CD4-positive, alpha-beta T cell treated with Interleukin-21 for 1 hour (primary cell): ENCODE measurements around the gene PTBP1.
A peak's percentile ranks its signal among the peaks of the same experiment; 100 is the strongest.

Experiments
- DNase-seq: peaks from one replicate; pipeline ENCODE4 v3.0.0-alpha.2; 2020

Gene PTBP1

DNA sequence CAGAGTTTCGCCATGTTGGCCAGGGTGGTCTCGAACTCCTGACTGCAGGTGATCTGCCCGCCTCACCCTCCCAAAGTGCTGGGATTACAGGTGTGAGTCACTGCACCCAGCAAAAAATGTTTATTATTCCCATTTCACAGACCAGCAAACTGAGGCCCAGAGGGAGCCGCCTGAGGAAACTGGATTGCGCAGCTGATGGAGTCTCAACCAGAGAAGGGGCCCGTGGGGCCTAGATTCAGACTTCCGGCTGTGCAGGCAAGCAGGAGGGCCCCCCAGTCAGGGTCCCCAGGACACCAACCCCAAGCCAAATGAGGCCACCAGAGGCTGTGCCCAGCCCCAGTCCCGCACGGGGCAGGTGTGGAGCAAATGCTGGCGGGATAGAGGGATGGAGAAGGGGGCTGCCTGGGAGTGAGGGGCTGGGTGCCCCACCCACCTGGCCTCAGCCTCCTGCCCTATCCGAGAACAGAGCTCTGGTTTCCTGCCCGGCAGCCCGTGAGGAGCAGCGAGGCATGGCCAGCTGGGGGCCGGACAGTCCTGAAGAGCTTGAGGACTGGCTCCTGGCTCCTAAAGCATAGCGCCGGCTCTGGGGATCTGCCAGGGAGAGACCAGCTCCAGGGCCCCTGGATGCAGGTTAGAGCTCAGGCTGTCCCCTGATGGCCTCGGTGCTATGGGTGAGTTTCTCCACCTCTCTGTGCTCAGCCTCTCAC lies 24.4 kb upstream of the PTBP1 start:
- no peak for DNase-seq

DNA sequence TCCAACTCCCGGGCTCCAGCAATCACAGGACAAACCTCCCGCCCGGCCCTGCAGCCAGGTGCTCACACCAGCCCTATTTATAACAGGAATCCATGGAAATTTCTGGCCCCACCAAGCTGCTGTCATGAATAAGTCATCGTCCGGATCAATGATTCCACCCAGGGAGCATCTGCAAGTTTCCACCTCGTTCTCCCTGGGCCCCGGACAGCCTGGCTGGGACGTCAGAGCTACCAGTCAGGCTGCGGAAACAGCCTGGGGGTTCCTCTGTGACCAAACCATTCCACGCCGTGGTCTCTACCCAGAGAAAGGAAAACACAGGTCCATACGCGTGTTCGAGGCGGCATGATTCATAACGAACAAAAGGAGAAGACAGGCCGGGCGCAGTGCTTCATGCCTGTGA lies 20.7 kb upstream of the PTBP1 start:
- no peak for DNase-seq

DNA sequence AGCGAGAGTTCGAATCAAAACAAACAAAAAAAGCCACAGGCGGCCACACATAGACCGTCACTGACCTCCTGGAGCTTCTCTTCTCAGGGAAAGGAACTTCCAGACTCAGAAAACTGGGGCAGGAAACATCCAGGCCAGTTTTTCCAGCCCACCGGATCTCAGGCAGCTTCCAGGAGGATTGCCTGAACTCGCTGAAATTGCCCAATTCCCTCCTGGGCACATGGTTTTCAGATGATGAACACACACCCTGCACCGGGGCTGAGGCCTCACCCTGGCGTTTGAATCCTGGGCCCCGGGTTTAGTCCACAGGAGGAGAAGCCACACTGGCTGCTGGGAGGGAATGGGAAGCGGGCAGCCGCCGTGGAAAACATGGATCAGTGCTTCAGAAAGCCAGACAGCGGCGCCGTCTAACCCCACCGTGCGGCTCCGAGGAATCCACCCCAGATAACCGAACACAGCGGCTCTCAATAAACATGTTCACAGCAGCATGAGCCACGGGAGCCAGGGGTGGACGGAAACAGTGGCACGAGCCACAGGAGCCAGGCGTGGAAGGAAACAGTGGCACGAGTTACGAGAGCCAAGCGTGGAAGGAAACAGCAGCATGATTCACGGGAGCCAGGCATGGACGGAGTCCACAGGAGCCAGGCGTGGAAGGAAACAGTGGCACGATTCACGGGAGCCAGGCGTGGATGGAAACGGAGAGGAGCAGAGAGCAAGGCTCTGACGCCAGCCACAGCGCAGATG lies 18.2 kb upstream of the PTBP1 start:
- no peak for DNase-seq

DNA sequence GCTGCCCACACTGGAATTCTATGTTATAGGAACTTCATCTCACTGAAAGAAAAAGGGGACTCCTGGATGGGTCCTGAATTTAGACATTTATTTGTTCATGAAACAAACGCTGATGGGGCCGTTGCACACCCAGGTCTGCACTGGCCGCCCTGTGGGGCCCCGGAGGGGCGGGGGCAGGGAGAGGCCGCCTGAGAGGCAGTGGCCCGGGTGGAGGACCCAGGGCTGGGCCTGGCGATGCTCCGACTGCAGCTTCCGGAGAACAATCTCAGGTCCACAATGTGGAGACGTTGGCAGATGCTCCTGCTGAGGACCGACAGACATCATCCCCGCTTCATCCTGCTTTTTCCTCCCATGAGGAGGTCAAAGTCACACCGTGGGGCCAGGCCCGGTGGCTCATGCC lies 16.3 kb upstream of the PTBP1 start:
- no peak for DNase-seq

DNA sequence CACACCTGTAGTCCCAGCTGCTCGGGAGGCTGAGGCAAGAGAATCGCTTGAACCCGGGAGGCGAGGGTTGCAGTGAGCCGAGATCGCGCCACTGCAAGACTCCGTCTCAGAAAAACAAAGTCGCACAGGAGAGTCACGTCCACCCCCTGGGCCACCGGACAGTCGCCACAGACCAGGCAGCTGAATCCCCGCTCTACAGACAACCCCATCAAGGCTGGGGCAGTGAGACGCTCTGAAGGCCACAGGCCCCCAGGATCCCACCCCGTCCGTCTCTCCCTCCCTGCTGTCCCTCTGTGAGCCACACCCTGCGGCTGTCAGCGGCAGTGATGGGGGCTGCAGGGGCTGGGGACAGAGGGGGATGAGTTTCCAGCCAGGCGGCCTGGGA lies 15.5 kb upstream of the PTBP1 start:
- no peak for DNase-seq

DNA sequence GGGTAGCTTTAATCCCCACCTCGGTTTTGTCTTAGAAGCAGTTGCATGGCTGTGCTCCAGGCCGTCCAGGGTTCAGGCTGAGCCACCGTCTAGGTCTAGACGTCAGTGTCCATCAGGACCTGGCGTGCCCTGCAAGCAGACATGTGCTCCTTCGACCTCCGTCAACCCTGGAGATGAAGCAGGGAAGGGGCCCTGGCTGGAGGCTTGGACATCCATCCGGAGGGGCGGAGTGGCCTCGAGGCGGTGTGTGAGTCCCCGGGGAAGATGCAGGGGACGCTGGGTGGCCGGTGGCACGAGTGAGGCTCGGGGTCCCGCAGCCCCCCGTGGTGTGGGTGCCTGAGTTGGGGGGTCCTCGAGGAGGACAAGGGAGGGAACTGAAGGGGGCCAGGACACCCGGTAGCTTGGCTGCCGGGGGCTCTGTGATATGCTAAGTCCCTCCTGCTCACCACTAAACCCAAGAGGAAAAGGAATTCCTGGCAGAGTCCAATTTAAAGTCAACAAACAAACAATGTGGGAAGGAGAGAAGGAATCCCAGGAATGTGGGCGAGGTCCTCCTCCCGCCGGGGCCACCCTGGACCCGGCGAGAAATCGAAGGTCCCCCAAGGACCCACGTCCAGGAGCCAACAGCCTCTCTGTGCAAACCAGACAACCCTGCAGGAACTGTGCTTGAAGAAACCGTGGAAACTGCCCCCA lies 14.9 kb upstream of the PTBP1 start:
- no peak for DNase-seq

DNA sequence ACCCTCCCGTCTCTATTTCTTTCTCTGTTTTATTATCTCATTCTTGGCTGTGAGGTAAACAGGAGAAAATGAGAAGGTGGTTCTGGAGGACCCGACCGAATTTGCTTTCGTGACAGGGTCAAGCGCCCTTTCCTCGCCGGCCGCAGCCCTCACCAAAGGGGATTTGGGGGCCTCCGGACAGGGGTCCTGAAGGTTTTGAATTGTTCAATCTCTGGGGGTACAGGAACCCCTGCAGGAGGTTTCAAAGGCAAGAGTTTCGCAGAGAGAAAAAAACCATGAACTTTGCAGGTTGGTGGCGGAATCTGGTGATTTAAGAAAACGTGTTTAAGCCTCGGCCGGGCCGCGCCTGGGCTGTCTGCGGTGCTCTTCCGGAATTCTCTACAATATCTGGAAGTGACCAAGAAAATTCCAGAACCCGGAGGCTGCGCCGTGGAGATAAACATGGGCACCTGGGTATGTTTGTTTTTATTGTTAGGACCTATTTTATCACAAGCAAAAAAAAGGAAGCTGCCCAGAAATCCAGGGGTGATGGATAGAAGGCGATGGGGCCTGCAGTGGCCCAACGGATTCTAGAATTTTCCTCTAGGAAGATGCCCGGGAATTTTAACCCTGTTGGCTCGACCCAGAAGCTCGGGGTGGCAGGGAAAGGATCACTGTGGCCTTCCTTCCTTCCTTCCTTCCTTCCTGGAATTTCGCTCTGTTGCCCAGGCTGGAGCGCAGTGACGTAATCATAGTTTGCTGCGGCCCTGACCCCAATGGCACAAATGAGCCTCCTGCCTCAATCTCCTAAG lies 14.2 kb upstream of the PTBP1 start:
- DNase-seq: no peak

DNA sequence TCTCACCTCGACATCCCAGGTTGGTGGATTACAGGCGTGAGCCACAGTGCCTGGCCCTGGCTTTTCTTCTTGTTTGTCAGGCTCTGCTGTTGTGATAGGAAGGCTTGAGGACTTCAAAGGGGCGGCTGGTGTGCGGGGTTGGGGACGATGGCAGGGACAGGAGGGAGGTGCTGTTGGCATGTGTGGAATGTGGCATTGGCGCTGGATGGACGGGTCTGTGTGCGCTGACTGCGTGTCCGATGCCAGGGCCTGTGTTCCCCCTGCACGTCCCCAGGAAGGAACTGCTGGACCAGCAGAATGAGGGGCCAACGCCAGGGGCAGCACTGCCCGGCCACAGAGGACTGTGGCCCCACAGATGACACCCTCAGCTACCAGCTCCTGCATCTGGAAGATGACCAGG lies 12.7 kb upstream of the PTBP1 start:
- DNase-seq: no peak

DNA sequence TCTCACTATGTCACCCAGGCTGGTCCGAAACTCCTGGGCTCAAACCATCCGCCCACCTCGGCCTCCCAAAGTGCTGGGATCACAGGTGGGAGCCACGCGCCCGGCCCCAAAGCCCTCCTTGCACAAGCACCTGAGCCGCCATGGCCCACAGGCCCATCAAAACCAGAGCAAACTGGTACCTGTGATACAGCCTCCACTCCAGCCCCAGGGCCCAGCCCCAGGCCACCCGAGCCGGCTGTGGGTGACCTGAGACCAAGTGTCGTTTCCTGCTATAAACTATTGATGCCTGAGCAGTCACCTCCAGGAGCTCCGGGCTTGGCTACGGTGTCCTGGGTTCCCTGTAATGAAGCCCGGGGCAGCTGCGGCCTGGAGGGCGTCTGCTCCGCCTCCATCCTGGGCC lies 9.7 kb upstream of the PTBP1 start:
- no peak for DNase-seq

DNA sequence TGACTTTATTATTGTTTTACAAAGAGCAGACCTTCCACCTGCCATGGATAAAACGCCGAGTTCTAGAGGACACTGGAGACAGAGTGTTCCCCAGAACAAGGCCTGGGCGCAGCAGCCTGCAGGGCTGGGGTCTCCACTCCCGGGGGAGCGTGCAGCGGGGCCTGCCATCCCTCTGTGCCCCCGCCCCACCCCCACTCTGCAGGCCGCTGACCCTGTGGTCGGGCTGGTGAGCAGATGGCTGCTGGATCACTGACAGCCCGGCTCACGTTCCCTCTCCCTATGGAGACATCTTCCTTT lies 8.6 kb upstream of the PTBP1 start:
- no peak for DNase-seq

DNA sequence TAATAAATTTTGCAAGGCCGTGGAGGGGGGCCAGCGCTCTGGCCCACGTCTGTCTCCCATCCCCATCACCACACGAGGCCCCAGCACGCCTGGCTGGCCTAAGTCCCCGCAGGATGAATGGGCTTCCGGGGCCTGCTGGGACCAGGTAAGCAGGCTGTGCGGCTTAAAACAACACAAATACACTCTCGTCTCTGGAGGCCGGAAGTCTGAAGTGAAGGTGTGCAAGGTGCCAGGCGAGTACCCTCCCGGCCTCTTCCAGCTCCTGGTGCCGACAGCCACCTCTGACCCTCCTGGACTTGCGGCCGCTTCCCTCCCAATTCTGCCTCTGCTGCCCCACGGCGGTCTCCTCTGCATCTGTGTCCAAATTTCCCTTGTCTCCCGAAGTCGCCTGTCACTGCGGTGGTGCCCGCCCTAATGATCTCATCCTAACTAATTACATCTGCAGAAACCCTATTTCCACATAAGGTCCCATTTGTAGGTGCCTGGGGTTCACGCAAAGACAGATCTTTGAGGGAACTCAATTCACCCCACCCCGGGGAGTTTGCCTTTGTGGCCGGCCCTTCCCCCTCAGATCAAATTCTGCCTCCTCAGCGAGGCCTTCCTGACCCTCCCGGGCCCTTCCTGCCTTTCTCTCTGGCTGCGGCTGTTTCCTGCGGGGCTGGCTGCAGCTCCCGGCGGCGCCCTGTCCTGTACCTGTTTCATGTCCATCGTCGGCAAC lies 8.1 kb upstream of the PTBP1 start:
- DNase-seq: no peak

DNA sequence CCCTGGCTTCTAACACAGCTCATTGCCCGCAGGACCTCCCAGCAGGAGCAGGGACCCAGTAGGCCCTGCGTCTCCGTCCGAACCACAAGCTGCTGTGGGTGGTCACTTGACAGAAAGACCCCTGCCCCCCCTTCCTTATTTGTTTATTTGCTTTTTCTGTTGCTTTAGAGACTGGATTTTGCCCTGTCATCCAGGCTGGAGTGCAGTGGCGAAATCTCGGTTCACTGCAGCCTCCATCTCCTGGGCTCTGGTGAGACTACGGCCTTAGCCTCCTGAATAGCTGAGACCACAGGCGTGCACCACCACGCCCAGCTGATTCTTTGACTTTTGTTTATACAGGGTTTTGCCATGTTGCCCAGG lies 7.6 kb upstream of the PTBP1 start:
- no peak for DNase-seq

DNA sequence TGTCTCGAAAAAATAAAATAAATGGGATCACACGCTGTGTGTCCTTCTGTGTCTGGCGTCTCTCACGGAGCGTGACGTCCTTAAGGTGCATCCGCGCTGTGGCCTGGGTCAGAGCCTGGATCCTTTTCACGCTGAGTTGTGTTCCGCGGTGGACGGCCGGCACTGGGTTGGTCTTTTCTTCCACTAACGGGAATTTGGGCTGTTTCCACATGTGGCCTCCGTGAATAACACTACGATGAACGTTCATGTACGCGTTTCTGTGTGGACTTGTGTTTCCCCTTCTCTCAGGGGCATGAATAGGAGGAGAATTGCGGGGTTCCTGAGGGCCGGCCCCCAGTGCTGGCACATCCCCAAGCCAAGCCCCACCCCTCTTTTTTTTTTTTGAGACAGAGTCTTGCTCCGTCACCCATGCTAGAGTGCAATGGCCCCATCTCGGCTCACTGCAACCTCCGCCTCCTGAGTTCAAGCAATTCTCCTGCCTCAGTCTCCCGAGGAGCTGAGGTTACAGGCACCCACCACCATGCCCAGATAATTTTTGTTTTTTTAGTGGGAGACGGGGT lies 6.2 kb upstream of the PTBP1 start:
- DNase-seq: no peak

DNA sequence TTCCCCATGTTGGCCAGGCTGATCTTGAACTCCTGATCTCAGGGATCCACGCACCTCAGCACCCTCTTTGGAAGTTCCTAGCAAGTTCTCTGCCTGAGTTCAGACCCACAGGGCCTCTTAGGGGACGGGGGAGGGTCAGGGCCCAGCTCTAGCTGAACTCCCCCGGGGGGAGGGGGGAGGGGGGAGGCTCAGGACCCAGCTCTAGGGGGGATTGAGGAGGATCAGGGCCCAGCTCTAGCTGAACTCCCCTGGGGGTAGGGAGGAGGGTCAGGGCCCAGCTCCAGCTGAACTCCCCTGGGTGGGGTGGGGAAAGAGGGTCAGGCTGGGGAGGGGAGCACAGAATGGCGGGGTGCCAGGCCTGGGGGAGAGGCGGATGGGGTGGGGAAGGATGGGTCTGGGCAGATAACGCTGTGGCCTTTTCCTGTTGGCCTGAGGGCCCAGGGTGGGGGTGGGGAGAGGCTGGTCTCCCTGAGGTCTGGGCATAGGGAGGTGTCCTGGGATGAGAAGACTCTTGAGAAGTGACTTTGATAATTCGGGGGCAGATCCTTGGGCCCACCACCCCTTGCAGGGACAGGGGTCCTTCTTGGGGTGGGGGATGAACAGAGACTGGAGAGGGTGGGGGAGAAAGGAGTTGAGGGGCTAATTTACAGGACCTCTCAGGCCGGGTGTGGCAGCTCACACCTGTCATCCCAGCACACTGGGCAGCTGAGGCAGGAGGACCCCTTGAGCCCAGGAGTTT lies 5.5 kb upstream of the PTBP1 start:
- no peak for DNase-seq

DNA sequence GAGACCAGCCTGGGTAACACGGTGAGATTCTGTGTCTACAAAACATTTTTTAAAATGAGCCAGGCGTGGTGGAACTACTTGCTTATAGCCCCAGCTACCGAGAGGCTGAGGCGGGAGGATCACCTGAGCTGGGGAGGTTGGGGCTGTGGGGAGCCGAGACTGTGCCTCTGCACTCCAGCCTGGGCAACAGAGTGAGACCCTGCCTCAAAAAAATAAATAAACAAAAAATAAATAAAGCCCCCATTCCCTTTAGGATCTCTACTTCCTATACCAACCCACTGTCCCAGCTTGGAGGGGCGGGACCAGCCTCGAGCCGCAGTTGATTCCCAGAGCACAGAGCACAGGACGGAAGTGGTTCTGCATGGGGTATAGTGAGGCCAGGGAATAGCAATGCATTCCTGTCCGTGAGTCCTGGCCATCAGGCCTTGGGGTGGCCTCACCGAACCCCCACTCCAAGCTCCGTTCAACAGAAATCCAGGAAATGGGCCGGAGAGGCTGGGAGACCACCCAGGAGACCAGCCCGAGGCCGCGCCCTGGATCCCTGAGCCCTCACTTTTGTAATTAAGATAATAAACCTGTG lies 4.9 kb upstream of the PTBP1 start:
- no peak for DNase-seq

DNA sequence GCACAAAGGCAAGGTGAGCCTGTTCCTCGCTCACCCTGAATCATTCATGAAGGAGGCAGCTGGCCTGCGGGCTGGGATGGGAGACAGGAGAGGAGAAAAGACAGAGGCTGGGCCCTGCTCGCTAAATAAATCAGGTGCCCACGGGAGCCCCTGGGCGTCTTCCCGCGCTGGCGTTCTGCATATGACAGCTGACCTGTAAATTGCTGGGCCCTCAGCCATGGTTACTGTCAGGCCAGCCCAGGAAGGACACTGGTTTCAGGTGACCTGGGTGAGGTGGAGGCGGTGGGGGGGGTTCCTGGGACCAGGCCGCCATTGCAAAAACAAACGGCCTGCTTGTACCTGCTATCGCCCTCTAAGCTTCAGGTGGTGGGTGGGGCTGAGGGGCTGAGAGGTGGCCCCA lies 3.4 kb upstream of the PTBP1 start:
- no peak for DNase-seq

DNA sequence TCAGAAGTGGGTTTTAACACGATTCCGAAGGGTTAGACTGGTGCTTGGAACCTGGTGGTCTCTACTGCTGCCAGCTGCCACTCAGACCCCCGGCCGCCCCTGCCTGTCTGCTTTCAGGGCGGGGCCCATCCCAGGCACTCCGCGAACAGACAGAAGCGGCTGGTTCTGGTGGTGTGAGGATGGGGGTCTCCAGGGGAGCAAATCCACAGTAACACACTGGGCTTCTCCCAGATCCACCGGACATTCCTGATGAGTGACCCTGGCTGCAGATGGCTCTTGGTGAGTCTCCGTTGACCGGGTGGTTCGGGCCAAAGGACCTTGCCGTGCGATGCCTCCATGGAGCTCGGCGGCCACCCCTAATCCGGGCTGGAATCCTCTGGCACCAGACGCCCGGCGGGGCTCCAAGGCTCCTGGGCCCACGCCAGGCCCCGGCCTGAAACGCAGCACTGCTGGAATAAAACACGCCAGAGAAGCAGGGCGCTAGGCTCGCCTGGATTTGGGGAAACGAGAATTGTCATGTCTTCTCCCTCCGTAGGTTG lies 2.1 kb upstream of the PTBP1 start:
- no peak for DNase-seq

DNA sequence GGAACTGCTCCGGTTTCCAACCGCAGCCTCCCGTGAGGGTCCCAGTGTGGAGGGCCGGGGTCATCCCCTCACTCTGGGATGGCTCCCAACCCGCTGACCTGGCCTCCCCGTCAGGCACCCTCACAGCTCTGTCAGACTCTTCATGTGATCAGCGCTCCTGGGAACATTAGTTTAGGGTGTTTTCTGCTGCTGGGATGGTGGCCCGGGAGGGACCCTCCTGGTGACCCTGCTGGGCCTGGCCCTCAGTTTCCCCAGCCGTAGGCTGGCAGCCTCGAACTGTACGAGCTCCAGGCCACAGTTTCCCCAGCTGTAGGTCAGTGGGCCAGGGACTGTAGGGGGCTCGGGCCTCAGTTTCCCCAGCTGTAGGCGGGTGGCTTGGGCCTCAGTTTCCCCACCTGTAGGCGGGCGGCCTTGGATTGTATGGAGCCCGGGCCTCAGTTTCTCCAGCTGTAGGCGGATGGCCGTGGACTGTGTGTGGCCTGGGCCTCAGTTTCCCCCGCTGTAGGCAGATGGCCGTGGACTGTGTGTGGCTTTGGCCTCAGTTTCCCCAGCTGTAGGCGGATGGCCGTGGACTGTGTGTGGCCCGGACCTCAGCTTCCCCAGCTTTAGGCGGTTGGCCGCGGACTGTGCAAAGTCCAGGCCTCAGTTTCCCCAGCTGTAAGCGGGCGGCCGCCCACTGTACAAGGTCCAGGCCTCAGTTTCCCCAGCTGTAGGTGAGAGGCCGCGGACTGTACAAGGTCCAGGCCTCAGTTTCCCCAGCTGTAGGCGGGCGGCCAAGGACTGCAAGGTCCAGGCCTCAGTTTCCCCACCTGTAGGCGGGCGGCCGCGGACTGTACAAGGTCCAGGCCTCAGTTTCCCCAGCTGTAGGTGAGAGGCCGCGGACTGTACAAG lies 1.3 kb upstream of the PTBP1 start:
- no peak for DNase-seq

DNA sequence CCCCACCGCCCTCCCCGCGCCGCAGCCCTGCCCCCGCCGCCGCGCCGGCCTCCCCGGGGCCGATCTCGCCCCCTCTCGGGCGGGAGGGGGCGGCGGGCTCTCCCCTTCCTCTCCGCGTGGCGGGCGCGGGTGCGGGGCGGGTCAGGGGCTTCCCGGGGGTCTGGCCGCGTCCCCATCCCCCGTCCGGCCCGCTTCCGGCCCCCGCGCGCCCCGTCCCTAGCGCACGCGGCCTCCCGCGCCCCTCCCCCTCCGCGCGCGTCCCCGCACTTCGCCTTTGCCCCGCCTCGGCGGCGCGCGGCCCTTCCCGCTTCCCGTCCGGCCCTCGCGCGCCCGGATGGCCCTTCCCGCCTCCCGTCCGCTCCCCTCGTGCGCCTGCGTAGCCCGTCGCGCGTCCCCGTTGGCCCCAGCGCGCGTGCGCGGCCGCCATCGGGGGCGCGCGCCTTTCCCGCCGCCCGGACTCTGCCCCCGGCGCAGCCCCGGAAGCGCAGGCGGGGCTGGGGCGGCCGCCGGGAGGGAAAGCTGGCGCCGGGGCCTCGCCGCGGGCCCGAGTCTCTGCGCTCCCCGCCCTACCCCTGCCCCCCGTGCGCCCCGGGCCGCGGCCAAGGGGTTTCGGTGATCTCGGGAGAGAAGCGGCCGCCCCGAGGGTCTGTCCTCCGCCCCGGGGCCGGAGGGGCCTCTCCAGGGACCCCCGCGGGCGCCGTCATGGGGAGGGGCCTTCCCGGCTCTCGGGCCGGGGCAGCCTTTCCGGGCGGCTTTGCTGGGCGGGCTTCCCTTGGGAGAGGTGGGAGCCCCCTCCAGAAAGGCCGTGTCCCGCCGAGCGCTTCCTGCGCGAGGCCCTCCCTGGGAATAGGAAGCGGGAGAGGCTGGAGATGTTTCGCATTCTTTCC lies 519 bp downstream of the PTBP1 start:
- DNase-seq: peak; percentile 91
